HepG2 (cell line): ENCODE data around the gene TMEM176A. TPM values are rescaled to one million over a fixed set of nuclear protein-coding genes. Genes with fewer than 3 reads are reported as not detected.

Experiments used
- ATAC-seq: fragments of 200-7000 bp; cut with Tn5 transposase; 3 replicates; pipeline ENCODE4 v1.9.1; 2020; ENCODE audit warnings: mild to moderate bottlenecking, moderate library complexity
- BruUV-seq: library from RNA; stranded (reverse); fragments of 400-500 nt; replicated peaks from 2 replicates; lab custom pipeline; 2021; lab: Mats Ljungman, UMichigan
- CTCF ChIA-PET: fragments of 300-600 bp; formaldehyde crosslinking; extraction: SDS; loops from one replicate; lab custom pipeline; 2021; ENCODE audit warnings: low total read pairs, inconsistent platforms, low intra/inter-chr PET ratio; lab: Yijun Ruan, JAX
- POLR2A ChIA-PET: fragments of 350-600 bp; sonication (Branson Sonifier 250); formaldehyde crosslinking; loops from one replicate; lab custom pipeline; 2020; ENCODE audit warnings: antibody characterized with exemption, inconsistent platforms; lab: Yijun Ruan, JAX
- DNase-seq: peaks from one replicate; pipeline ENCODE4 v3.0.0-alpha.2; 2015; ENCODE audit warnings: low spot score
- FAIRE-seq: peaks from 3 replicates; lab custom pipeline; 2011; peaks lifted over from hg19 to GRCh38; lab: Jason Lieb, UNC
- H2AFZ ChIP-seq: one replicate; pipeline ENCODE4 v1.6.1; 2011; ENCODE audit warnings: low read length, inconsistent platforms
- H3K27ac ChIP-seq: fragments of 300-600 bp; 3 replicates; pipeline ENCODE4 v1.8.0; 2011; ENCODE audit warnings: mixed run types, mild to moderate bottlenecking, mixed read lengths, low read length, inconsistent platforms; ENCODE audit not compliant: insufficient read depth; ENCODE audit errors: extremely low read length
- H3K27me3 ChIP-seq, 2 experiments: fragments of 200-600 bp in 1 of 2; 2 replicates in 1 of 2; 3 replicates in 1 of 2; pipeline versions ENCODE4 v1.6.0 to v1.8.0; 2011; ENCODE audit warnings: low read length in 2 of 2, mild to moderate bottlenecking in 2 of 2, moderate library complexity in 2 of 2, inconsistent platforms in 1 of 2; ENCODE audit not compliant: insufficient read depth in 2 of 2, control insufficient read depth in 1 of 2
- H3K36me3 ChIP-seq, 2 experiments: fragments of 200-600 bp in 1 of 2; replicated peaks in 1 of 2; 2 replicates in 1 of 2; 3 replicates in 1 of 2; pipeline versions ENCODE4 v1.5.1 to v1.8.0; 2011; ENCODE audit warnings: low read length in 2 of 2, inconsistent platforms in 1 of 2; ENCODE audit not compliant: insufficient read depth in 2 of 2, control insufficient read depth in 1 of 2
- H3K4me1 ChIP-seq: 2 replicates; pipeline ENCODE4 v1.5.1; 2012; ENCODE audit warnings: low read length, inconsistent platforms; ENCODE audit not compliant: insufficient read depth
- H3K4me2 ChIP-seq: 2 replicates; pipeline ENCODE4 v1.6.0; 2011; ENCODE audit warnings: low read depth, low read length, inconsistent platforms
- H3K4me3 ChIP-seq, 3 experiments: fragments of 200-600 bp in 1 of 3; sonication (generic), shearing (Covaris generic) in 1 of 3; replicated peaks in 1 of 3; 2 replicates each; pipeline ENCODE4 v1.5.1; 2011 to 2016; ENCODE audit warnings: low read length in 3 of 3, inconsistent platforms in 2 of 3, low read depth in 2 of 3, mild to moderate bottlenecking in 2 of 3, control low read depth in 1 of 3, mixed read lengths in 1 of 3; ENCODE audit not compliant: insufficient read depth in 1 of 3
- H3K79me2 ChIP-seq: one replicate; pipeline ENCODE4 v1.6.1; 2011; ENCODE audit warnings: low read length, inconsistent platforms; ENCODE audit not compliant: insufficient read depth
- H3K9ac ChIP-seq: 2 replicates; pipeline ENCODE4 v1.6.0; 2011; ENCODE audit warnings: mild to moderate bottlenecking, low read depth, low read length, inconsistent platforms; ENCODE audit not compliant: insufficient read depth
- H3K9me3 ChIP-seq: 2 replicates; pipeline ENCODE4 v1.5.1; 2012; ENCODE audit warnings: mild to moderate bottlenecking, low read length
- H4K20me1 ChIP-seq: 2 replicates; pipeline ENCODE4 v1.6.0; 2011; ENCODE audit warnings: inconsistent platforms, mild to moderate bottlenecking, low read length, moderate library complexity; ENCODE audit not compliant: insufficient read depth
- EEA1 ChIP-seq: sonication (generic); formaldehyde crosslinking; IDR thresholded peaks from 2 replicates; pipeline ENCODE4 v1.5.1; 2020; ENCODE audit warnings: mild to moderate bottlenecking, missing genetic modification reagents, borderline replicate concordance
- ETV6 ChIP-seq: sonication (generic); formaldehyde crosslinking; conservative IDR thresholded peaks from 2 replicates; pipeline ENCODE4 v1.4.0; 2020; ENCODE audit warnings: missing genetic modification reagents
- HDAC6 ChIP-seq: fragments of 200-600 bp; sonication (generic); IDR thresholded peaks from 2 replicates; pipeline ENCODE4 v1.7.0; 2017; ENCODE audit warnings: mild to moderate bottlenecking, antibody characterized with exemption, low read length, low read depth
- NKX3-1 ChIP-seq: sonication (generic); formaldehyde crosslinking; IDR thresholded peaks from 2 replicates; pipeline ENCODE4 v1.5.0; 2020; ENCODE audit warnings: missing genetic modification reagents
- RCOR2 ChIP-seq: IDR thresholded peaks from 2 replicates; pipeline ENCODE4 v1.6.1; 2016; ENCODE audit warnings: missing biosample characterization, missing genetic modification reagents
- ZNF30 ChIP-seq: sonication (generic); formaldehyde crosslinking; IDR thresholded peaks from 2 replicates; pipeline ENCODE4 v1.5.0; 2020; ENCODE audit warnings: mild to moderate bottlenecking, missing genetic modification reagents
- WGBS: methylation state at CpG from one replicate; pipeline ENCODE4 v1.1.6; 2017; ENCODE audit warnings: low lambda C conversion rate; 5-methylcytosine and 5-hydroxymethylcytosine counted together
- in situ Hi-C: cut with HindIII; loops from 2 replicates; pipeline ENCODE4 v1.10.0; 2017; ENCODE audit warnings: low pct_unique_long_range_greater_than_20kb; ENCODE audit not compliant: extremely low pct_ligation_motif_present
- intact Hi-C: fragments of 100-400 bp; cut with micrococcal nuclease; formaldehyde crosslinking; loops from one replicate; pipeline ENCODE4 v1.10.0; 2022; ENCODE audit not compliant: unreplicated experiment
- polyA plus RNA-seq, 8 experiments: library from polyadenylated mRNA; depleted of rRNA in 3 of 8; stranded (reverse) in 7 of 8; unstranded in 1 of 8; fragments of >200 nt; fragmentation: Illumina TruSeq in 4 of 8; extraction: Trizol in 4 of 8; gene quantifications; 2 replicates each; pipeline versions ENCODE4 v1.2.1 to v1.2.3, GENCODE V29; 2011 to 2016; ENCODE audit warnings: low read depth in 4 of 8, missing spikeins in 1 of 8, mixed read lengths in 1 of 8; ENCODE audit not compliant: insufficient read depth in 1 of 8
- total RNA-seq, 5 experiments: library from RNA; depleted of rRNA; stranded (reverse); fragments of >200 nt; fragmentation: Illumina TruSeq; extraction: Trizol; gene quantifications; 2 replicates each; pipeline ENCODE4 v1.2.3, GENCODE V29; 2016; ENCODE audit warnings: low read depth in 1 of 5
- TF ChIP-seq, protein P1 (sequence below): sonication (generic); formaldehyde crosslinking; IDR thresholded peaks from 2 replicates; pipeline ENCODE4 v1.8.0; 2022; ENCODE audit warnings: mild to moderate bottlenecking, missing genetic modification reagents
- TF ChIP-seq, protein P2 (sequence below): sonication (generic); formaldehyde crosslinking; IDR thresholded peaks from 2 replicates; pipeline ENCODE4 v1.4.0; 2020; ENCODE audit warnings: low read depth, mild to moderate bottlenecking, missing genetic modification reagents
- TF ChIP-seq, protein P3 (sequence below): sonication (generic); formaldehyde crosslinking; IDR thresholded peaks from 2 replicates; pipeline ENCODE4 v1.4.0; 2020; ENCODE audit warnings: mild to moderate bottlenecking, missing genetic modification reagents, borderline replicate concordance
- TF ChIP-seq, protein P4 (sequence below): sonication (generic); formaldehyde crosslinking; IDR thresholded peaks from 2 replicates; pipeline ENCODE4 v1.4.0; 2020; ENCODE audit warnings: mild to moderate bottlenecking, missing genetic modification reagents

Gene TMEM176A
- total and polyA plus RNA-seq, 2 of the 13 experiments (the other 11 are each of a cell fraction or from before 2014, with no cell fraction given): not detected

DNA sequence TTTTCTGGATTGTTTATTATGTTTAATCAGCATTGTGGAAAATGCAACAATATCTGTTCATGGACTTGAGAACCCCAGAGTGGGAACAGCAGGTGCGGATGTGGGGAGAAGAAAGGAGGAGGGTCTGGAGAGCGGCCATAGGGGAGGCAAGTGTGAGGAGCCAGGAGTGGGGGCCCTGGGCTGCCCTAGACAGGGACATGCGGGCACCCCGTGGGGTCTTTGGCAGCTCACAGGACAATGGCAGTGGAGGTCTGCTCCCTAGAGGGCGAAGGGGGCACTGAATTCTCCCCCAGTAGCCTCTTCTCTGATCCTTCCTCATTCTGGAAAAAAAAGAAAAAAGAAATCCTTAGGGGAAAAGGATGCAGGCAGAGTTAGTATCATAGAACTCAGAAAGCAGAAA, 9.3 kb upstream of the TMEM176A start:
- no peak overlapping the region for H3K9ac ChIP-seq
- no peak overlapping the region for H3K4me2 ChIP-seq
- no peaks in the 10 kb centered on the region for H4K20me1 ChIP-seq
- BruUV-seq: no TSS peak
- in situ Hi-C loops (no loop called here), intact Hi-C loops (no loop called here)
- no peaks in the 10 kb centered on the region for H3K9me3 ChIP-seq
- H3K27me3 ChIP-seq: peaks cover 3 to 37% of the 10 kb centered on the region in 2 experiments; a peak in 3 of 5 replicates
- WGBS: 20% methylated on average over 5 of the region's 5 CpGs
- no peak overlapping the region for H3K27ac ChIP-seq
- ChIA-PET CTCF (no interaction called here), POLR2A (no interaction called here)
- TF ChIP-seq, protein P1, sequence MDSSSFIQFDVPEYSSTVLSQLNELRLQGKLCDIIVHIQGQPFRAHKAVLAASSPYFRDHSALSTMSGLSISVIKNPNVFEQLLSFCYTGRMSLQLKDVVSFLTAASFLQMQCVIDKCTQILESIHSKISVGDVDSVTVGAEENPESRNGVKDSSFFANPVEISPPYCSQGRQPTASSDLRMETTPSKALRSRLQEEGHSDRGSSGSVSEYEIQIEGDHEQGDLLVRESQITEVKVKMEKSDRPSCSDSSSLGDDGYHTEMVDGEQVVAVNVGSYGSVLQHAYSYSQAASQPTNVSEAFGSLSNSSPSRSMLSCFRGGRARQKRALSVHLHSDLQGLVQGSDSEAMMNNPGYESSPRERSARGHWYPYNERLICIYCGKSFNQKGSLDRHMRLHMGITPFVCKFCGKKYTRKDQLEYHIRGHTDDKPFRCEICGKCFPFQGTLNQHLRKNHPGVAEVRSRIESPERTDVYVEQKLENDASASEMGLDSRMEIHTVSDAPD: no peak
- TF ChIP-seq NKX3-1 (CRISPR knock-in tag) (no peak), ZNF30 (CRISPR knock-in tag) (no peak), RCOR2 (CRISPR knock-in tag) (no peak), ETV6 (CRISPR knock-in tag) (no peak), EEA1 (CRISPR knock-in tag) (no peak), HDAC6 (no peak)
- TF ChIP-seq, protein P2, sequence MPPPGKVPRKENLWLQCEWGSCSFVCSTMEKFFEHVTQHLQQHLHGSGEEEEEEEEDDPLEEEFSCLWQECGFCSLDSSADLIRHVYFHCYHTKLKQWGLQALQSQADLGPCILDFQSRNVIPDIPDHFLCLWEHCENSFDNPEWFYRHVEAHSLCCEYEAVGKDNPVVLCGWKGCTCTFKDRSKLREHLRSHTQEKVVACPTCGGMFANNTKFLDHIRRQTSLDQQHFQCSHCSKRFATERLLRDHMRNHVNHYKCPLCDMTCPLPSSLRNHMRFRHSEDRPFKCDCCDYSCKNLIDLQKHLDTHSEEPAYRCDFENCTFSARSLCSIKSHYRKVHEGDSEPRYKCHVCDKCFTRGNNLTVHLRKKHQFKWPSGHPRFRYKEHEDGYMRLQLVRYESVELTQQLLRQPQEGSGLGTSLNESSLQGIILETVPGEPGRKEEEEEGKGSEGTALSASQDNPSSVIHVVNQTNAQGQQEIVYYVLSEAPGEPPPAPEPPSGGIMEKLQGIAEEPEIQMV (CRISPR knock-in tag): no peak
- TF ChIP-seq, protein P3, sequence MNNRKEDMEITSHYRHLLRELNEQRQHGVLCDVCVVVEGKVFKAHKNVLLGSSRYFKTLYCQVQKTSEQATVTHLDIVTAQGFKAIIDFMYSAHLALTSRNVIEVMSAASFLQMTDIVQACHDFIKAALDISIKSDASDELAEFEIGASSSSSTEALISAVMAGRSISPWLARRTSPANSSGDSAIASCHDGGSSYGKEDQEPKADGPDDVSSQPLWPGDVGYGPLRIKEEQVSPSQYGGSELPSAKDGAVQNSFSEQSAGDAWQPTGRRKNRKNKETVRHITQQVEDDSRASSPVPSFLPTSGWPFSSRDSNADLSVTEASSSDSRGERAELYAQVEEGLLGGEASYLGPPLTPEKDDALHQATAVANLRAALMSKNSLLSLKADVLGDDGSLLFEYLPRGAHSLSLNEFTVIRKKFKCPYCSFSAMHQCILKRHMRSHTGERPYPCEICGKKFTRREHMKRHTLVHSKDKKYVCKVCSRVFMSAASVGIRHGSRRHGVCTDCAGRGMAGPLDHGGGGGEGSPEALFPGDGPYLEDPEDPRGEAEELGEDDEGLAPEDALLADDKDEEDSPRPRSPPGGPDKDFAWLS (CRISPR knock-in tag): no peak
- TF ChIP-seq, protein P4, sequence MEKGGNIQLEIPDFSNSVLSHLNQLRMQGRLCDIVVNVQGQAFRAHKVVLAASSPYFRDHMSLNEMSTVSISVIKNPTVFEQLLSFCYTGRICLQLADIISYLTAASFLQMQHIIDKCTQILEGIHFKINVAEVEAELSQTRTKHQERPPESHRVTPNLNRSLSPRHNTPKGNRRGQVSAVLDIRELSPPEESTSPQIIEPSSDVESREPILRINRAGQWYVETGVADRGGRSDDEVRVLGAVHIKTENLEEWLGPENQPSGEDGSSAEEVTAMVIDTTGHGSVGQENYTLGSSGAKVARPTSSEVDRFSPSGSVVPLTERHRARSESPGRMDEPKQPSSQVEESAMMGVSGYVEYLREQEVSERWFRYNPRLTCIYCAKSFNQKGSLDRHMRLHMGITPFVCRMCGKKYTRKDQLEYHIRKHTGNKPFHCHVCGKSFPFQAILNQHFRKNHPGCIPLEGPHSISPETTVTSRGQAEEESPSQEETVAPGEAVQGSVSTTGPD (CRISPR knock-in tag): no peak
- H3K36me3 ChIP-seq: no peaks in the 10 kb centered on the region
- ATAC-seq (no peak), FAIRE-seq (no peak), DNase-seq (no peak)
- H3K4me3 ChIP-seq: no peak overlapping the region
- no peaks in the 10 kb centered on the region for H3K79me2 ChIP-seq
- no peaks in the 10 kb centered on the region for H3K4me1 ChIP-seq
- no peak overlapping the region for H2AFZ ChIP-seq
